Superior temporal gyrus (tissue), 1 donor: ENCODE measurements around the gene POLR3K.
"Not testable (repeated sequence)": the region's sequence is repeated elsewhere in the genome, so short reads cannot be mapped to it uniquely, and the experiment has no call there.

Source experiments
- DNase-seq: peaks from one replicate; pipeline ENCODE4 v3.0.0-alpha.2; 2016; ENCODE audit errors: extremely low spot score

POLR3K gene

GRCh38 chr16:42691-43090 lies 10.7 kb downstream of the POLR3K start:
- DNase-seq: no peak

DNA sequence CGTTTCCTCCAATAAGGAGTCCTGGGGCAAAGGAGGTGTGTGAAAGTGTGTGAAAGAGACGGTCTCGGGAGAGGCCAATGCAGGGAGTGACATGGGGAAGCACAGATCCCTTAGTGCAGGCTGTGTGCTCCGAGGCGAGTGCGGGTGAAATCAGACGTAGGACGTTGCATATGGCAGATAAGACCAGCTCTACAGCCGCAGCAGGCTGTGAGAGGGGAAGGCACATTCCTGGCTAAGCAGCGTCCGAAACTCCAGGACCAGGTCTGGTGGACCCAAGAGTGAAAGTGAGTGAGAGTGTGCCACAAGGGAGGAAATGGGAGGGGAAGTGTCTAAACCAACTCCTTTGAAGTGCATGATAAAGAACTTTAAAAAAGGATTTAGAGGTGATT lies 11.3 kb downstream of the POLR3K start:
- no peak for DNase-seq

DNA sequence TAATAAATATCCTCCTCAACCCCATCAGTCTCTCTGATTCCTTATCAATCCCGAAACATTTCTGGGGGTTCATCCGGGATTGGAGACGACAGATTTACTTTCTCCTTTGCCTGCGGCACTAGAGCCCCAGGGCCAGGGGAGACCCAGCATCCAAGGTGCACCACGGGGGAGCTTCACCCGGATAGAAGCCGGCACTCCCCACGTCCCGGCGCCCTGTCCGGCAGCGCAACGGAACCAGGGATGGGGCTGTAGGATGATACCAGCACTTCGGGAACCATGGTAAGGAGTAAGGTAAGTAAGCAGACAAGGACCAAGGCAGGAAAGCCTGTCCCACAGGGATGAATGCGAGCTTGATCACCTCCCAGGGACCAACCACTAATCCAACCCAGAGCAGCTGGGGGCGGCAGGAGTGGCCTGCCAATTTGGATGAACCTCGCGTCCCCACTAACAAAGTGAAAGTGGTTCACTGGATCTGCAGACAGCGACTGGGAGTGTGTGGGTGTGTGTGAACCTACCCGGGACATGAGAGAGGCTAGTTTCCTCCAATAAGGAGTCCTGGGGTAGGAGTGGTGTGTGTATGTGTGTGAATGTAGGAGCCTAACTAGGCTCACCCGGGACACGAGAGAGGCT lies 11.9 kb downstream of the POLR3K start:
- DNase-seq: no peak

GRCh38 chr16:38941-39892 lies 14.2 kb downstream of the POLR3K start:
- no peak for DNase-seq

DNA sequence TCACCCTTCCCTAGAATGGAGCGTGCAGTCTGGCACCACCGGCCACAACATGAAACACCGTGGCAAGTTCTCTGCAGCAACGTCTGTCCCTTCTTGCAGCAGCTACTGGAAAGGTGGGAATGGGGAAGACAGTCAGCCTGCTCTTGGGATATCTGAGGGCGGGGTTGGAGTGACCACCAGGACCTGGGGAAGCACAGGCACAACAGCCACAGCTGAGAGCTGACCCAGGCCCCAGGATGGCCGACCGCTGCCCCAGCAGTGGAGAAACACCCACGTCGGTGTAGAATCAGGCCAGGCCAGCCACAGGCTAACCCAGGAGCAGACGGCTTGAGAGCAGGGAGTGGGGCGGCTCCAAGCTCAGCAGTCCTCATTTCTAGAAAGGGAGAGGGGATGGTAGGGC lies 15.2 kb downstream of the POLR3K start:
- DNase-seq: not testable (repeated sequence)

- DNase-seq: no peak
These were observed 15.9 kb downstream of the POLR3K start for GRCh38 chr16:37511-37910.

GRCh38 chr16:36336-36984 lies 16.9 kb downstream of the POLR3K start:
- no peak for DNase-seq

GRCh38 chr16:35678-36305 lies 17.6 kb downstream of the POLR3K start:
- DNase-seq: no peak

- DNase-seq: no peak
These were observed 18.3 kb downstream of the POLR3K start for GRCh38 chr16:35011-35677.

DNA sequence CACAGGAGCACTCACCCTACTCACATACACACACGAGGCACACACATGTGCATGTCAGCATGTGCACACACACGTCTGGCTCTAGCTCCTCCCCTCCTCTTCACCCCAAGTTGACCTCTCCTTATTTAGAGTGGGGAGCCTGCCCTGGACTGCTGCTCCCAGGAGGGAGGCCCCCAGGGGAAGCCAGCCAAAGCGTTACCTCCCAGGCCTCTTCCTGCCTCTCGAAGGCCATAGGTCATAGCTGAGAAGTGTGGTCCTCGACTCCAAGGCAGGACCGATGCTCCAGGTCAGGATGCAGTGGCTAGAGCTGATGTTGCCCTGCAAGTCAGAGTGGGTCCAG lies 18.8 kb downstream of the POLR3K start:
- no peak for DNase-seq

DNA sequence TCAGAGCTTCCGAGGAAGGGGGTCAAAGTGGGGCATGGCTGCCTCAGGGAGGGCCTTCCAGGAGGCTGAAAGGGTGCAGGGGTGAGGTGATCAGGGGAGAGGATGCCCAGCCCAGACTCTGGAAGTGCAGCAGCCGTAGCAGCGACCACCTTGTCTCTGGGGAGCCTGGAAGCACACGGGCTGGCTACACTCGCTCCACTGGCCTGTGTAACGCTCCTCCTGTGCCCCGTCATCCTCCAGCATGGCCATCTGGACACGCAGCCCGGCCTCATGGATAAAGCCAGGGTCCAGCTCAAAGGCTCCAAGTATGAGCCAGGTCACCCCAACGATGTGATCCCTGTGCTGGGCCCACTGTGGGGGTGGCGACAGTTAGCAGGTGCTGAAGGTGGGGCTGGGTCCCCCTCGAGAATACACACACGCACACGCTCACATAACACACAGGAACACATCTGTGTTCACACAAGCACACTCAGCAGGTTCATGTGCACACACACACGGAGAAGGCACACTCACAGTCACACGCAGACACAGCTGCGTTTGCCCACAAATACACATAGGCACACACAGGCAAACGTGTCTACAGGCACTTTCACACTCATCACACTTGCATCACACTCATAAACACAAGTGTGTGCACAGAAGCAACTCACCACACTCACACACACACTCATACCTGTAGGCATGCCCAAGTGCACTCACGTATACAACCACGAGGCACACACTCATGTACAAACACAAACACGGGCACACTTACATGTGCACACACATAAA lies 19.3 kb downstream of the POLR3K start:
- DNase-seq: no peak

GRCh38 chr16:33154-33876 lies 20.1 kb downstream of the POLR3K start:
- not testable (repeated sequence) for DNase-seq

DNA sequence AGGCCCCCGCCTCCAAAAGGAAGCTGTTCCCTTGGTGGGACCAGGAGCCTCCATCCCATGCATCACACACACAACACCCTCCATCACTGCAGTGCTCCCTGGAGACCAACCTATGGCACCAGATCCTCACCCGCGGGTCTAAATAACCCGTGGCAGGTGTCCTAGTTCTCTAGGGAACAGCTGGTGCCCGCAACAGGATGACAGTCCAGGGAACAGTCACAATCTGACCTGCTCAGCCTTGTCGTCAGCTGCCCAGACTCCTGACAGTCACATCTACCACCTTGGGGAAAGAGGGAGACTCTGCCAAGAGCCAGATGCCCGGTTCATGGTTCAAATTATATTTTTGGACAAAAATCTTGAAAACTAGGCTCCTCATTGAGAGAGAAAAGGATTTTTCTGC lies 22.8 kb downstream of the POLR3K start:
- not testable (repeated sequence) for DNase-seq

GRCh38 chr16:25926-26348 lies 27.5 kb downstream of the POLR3K start:
- not testable (repeated sequence) for DNase-seq

DNA sequence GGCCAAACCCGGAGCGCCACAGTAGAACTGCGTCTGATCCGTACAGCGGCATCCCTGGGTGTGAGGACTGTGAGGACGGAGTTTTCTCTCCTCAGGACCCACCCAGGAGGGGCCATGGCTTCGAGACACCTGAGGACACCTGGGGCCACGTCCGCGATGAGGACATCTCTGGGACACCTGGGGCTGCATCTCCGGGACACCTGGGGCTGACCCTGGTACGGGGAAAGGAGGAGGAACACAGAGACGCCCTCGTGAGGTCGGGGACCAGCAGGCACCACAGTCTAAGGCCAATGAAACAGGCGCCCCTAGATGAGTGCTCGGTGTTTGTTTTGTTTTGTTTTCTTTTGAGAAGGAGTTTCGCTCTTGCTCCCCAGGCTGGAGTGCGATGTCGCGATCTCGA lies 29.3 kb downstream of the POLR3K start:
- DNase-seq: not testable (repeated sequence)

DNA sequence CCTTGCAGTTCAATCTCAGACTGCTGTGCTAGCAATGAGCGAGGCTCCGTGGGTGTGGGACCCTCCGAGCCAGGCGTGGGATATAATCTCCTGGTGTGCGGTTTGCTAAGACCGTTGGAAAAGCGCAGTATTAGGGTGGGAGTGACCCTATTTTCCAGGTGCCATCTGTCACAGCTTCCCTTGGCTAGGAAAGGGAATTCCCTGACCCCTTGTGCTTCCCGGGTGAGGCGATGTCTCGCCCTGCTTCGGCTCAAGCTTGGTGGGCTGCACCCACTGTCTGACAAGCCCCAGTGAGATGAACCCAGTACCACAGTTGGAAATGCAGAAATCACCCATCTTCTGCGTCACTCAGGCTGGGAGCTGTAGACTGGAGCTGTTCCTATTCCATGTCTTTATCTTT lies 32.5 kb downstream of the POLR3K start:
- not testable (repeated sequence) for DNase-seq

DNA sequence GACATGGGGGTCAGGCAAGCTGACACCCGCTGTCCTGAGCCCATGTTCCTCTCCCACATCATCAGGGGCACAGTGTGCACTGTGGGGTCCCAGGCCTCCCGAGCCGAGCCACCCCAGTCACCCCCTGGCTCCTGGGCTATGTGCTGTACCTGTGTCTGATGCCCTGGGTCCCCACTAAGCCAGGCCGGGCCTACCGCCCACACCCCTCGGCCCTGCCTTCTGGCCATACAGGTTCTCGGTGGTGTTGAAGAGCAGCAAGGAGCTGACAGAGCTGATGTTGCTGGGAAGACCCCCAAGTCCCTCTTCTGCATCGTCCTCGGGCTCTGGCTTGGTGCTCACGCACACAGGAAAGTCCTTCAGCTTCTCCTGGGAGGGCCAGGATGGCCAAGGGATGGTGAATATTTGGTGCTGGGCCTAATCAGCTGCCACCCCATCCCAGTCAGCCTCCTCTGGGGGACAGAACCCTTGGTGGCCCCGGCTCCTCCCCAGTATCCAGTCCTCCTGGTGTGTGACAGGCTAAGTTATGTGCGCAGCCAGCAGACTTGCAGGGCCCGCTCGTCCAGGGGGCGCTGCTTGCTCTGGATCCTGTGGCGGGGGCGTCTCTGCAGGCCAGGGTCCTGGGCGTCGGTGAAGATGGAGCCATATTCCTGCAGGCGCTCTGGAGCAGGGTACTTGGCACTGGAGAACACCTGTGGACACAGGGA lies 36.2 kb downstream of the POLR3K start:
- not testable (repeated sequence) for DNase-seq

DNA sequence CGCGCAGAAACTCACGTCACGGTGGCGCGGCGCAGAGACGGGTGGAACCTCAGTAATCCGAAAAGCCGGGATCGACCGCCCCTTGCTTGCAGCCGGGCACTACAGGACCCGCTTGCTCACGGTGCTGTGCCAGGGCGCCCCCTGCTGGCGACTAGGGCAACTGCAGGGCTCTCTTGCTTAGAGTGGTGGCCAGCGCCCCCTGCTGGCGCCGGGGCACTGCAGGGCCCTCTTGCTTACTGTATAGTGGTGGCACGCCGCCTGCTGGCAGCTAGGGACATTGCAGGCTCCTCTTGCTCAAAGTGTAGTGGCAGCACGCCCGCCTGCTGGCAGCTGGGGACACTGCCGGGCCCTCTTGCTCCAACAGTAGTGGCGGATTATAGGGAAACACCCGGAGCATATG lies 42.6 kb downstream of the POLR3K start:
- DNase-seq: not testable (repeated sequence)

GRCh38 chr16:9903-10665 lies 43.3 kb downstream of the POLR3K start:
- DNase-seq: no peak
